ENCODE data around the gene RBM20.

- TF ChIP-seq CTCF (conservative IDR thresholded peaks at IDR 0.05; ENCODE audit: low read depth in 2 of 2) (no peak), JUNB (IDR thresholded peaks at IDR 0.05; ENCODE audit: unreplicated experiment) (no peak), CREB1 (CRISPR knock-in tag; IDR thresholded peaks at IDR 0.05; ENCODE audit: low read depth) (no peak), REST (IDR thresholded peaks at IDR 0.05; ENCODE audit: unreplicated experiment) (no peak), EZH2 (IDR thresholded peaks at IDR 0.05; ENCODE audit: low read depth, unreplicated experiment) (no peak), POLR2AphosphoS5 (IDR thresholded peaks at IDR 0.05; ENCODE audit: low read depth) (no peak), EZH2phosphoT487 (IDR thresholded peaks at IDR 0.05; ENCODE audit: unreplicated experiment) (no peak), ZNF114 (CRISPR knock-in tag; IDR thresholded peaks at IDR 0.05) (no peak), NANOG (IDR thresholded peaks at IDR 0.05; ENCODE audit: borderline replicate concordance) (no peak), STAT1 (IDR thresholded peaks at IDR 0.05; ENCODE audit: unreplicated experiment) (no peak), ETS1 (IDR thresholded peaks at IDR 0.05) (no peak), ZNF331 (CRISPR knock-in tag; IDR thresholded peaks at IDR 0.05; ENCODE audit: low read depth) (no peak), ZNF462 (CRISPR knock-in tag; IDR thresholded peaks at IDR 0.05) (no peak)
These were observed 197.7 kb downstream of the RBM20 start for GRCh38 chr10:110841767-110842267.

Measured in GM23338 (cell line).